Fibroblast of pulmonary artery (primary cell): ENCODE results near the gene SEPTIN12.
A peak's percentile ranks its signal among the peaks of the same experiment; 100 is the strongest.

Experiments used
- DNase-seq: peaks from one replicate; pipeline ENCODE4 v3.0.0-alpha.2; 2010; ENCODE audit warnings: low read depth
- H3K4me3 ChIP-seq: replicated peaks from 2 replicates; pipeline ENCODE4 v1.5.1; 2011; ENCODE audit warnings: low read depth, mild to moderate bottlenecking, control low read depth, low read length, moderate library complexity
- CTCF ChIP-seq: IDR thresholded peaks from 2 replicates; pipeline ENCODE4 v1.5.1; 2011; ENCODE audit warnings: mild to moderate bottlenecking, control low read depth, low read length, inconsistent platforms; ENCODE audit errors: missing control alignments

SEPTIN12 gene

GRCh38 chr16:4766875-4767628 is 21.1 kb downstream of the SEPTIN12 start, which contains the start of gene ZNF500:
ZNF500 (minus strand) TSS chr16:4767162; CDS start chr16:4765978, 1,184 bp downstream.
- TF ChIP-seq CTCF, result no peak
- H3K4me3 ChIP-seq, result peak within 1 kb of the TSS; percentile 90
- peak; percentile 96 for DNase-seq

GRCh38 chr16:4765511-4766474 is 22.4 kb downstream of the SEPTIN12 start:
- no peak for DNase-seq
- no peak for TF ChIP-seq CTCF
- peak overlapping the region; percentile 90 for H3K4me3 ChIP-seq

GRCh38 chr16:4763791-4764190 is 24.4 kb downstream of the SEPTIN12 start:
- no peak for DNase-seq
- no peak for TF ChIP-seq CTCF
- no peak overlapping the region for H3K4me3 ChIP-seq

- H3K4me3 ChIP-seq, result no peak overlapping the region
- no peak for DNase-seq
- TF ChIP-seq CTCF, result no peak
Measured at GRCh38 chr16:4762205-4762604, 25.9 kb downstream of the SEPTIN12 start.

- TF ChIP-seq CTCF, result no peak
- DNase-seq, result no peak
- no peak overlapping the region for H3K4me3 ChIP-seq
Measured at GRCh38 chr16:4760221-4760910, 27.8 kb downstream of the SEPTIN12 start.

GRCh38 chr16:4755687-4756086 is 32.5 kb downstream of the SEPTIN12 start:
- TF ChIP-seq CTCF, result no peak
- H3K4me3 ChIP-seq, result no peak overlapping the region

More at GRCh38 chr16:4755687-4756086, 32.5 kb downstream of the SEPTIN12 start:
- no peak for DNase-seq
